HUES48 (cell line): ENCODE measurements around the gene GRN.

ENCODE experiments used
- H3K27ac ChIP-seq: one replicate; pipeline ENCODE4 v1.7.0; 2013; ENCODE audit warnings: low read depth, low read length, inconsistent platforms
- H3K27me3 ChIP-seq: 2 replicates; pipeline ENCODE4 v1.6.1; 2013; ENCODE audit warnings: mild to moderate bottlenecking, low read length; ENCODE audit not compliant: control insufficient read depth, insufficient read depth
- H3K36me3 ChIP-seq: 2 replicates; pipeline ENCODE4 v1.6.1; 2013; ENCODE audit warnings: low read length; ENCODE audit not compliant: control insufficient read depth, insufficient read depth
- H3K4me1 ChIP-seq: 2 replicates; pipeline ENCODE4 v1.6.1; 2013; ENCODE audit warnings: mild to moderate bottlenecking, low read length; ENCODE audit not compliant: control insufficient read depth, insufficient read depth
- H3K4me3 ChIP-seq: 2 replicates; pipeline ENCODE4 v1.5.1; 2013; ENCODE audit warnings: mild to moderate bottlenecking, low read depth, low read length
- H3K9ac ChIP-seq: 2 replicates; pipeline ENCODE4 v1.6.1; 2013; ENCODE audit warnings: mild to moderate bottlenecking, low read depth, low read length, moderate library complexity
- H3K9me3 ChIP-seq: 2 replicates; pipeline ENCODE4 v1.6.1; 2013; ENCODE audit warnings: low read length; ENCODE audit not compliant: control insufficient read depth, insufficient read depth

The GRN gene

GRCh38 chr17:44348234-44348987 is 3.3 kb downstream of the GRN start:
- Histone ChIP-seq H3K4me1 (peaks cover 5% of the 10 kb centered on the region; the same call in 1 of the 2 replicates), H3K4me3 (no peak overlapping the region), H3K27me3 (no peaks in the 10 kb centered on the region), H3K9me3 (no peaks in the 10 kb centered on the region), H3K36me3 (peaks cover 23% of the 10 kb centered on the region), H3K9ac (no peak overlapping the region), H3K27ac (no peak overlapping the region)

- Histone ChIP-seq H3K27me3 (no peaks in the 10 kb centered on the region), H3K4me3 (no peak overlapping the region), H3K4me1 (peaks cover 5% of the 10 kb centered on the region; the same call in 1 of the 2 replicates), H3K27ac (no peak overlapping the region), H3K9me3 (no peaks in the 10 kb centered on the region), H3K9ac (no peak overlapping the region), H3K36me3 (peaks cover 23% of the 10 kb centered on the region)
Observed at GRCh38 chr17:44348988-44349364, 3.9 kb downstream of the GRN start.

GRCh38 chr17:44349553-44350070 is 4.5 kb downstream of the GRN start:
- Histone ChIP-seq H3K4me3 (no peak overlapping the region), H3K36me3 (peaks cover 23% of the 10 kb centered on the region), H3K27me3 (no peaks in the 10 kb centered on the region)

GRCh38 chr17:44350733-44351226 is 5.7 kb downstream of the GRN start:
- peaks cover 5% of the 10 kb centered on the region; the same call in 1 of the 2 replicates for H3K4me1 ChIP-seq
- no peak overlapping the region for H3K4me3 ChIP-seq
- peaks cover 23% of the 10 kb centered on the region for H3K36me3 ChIP-seq
- no peak overlapping the region for H3K27ac ChIP-seq
- no peak overlapping the region for H3K9ac ChIP-seq
- no peaks in the 10 kb centered on the region for H3K9me3 ChIP-seq
- no peaks in the 10 kb centered on the region for H3K27me3 ChIP-seq

More at GRCh38 chr17:44349553-44350070, 4.5 kb downstream of the GRN start:
- H3K27ac ChIP-seq: no peak overlapping the region
- H3K9me3 ChIP-seq: no peaks in the 10 kb centered on the region
- H3K4me1 ChIP-seq: peaks cover 5% of the 10 kb centered on the region; the same call in 1 of the 2 replicates
- H3K9ac ChIP-seq: no peak overlapping the region

GRCh38 chr17:44351464-44351863 is 6.4 kb downstream of the GRN start:
- no peak overlapping the region for H3K27ac ChIP-seq
- H3K4me1 ChIP-seq: no peaks in the 10 kb centered on the region
- H3K36me3 ChIP-seq: peaks cover 23% of the 10 kb centered on the region
- no peak overlapping the region for H3K4me3 ChIP-seq
- no peak overlapping the region for H3K9ac ChIP-seq
- H3K9me3 ChIP-seq: no peaks in the 10 kb centered on the region
- no peaks in the 10 kb centered on the region for H3K27me3 ChIP-seq

- no peak overlapping the region for H3K9ac ChIP-seq
- H3K4me3 ChIP-seq: no peak overlapping the region
- no peaks in the 10 kb centered on the region for H3K4me1 ChIP-seq
- no peaks in the 10 kb centered on the region for H3K27me3 ChIP-seq
- H3K27ac ChIP-seq: no peak overlapping the region
- peaks cover 23% of the 10 kb centered on the region for H3K36me3 ChIP-seq
- H3K9me3 ChIP-seq: no peaks in the 10 kb centered on the region
Observed at GRCh38 chr17:44351961-44352827, 7.1 kb downstream of the GRN start.

- Histone ChIP-seq H3K9ac (no peak overlapping the region), H3K27me3 (no peaks in the 10 kb centered on the region), H3K4me3 (peak overlapping the region; percentile 61; the same call in 1 of the 2 replicates), H3K36me3 (peaks cover 23% of the 10 kb centered on the region), H3K4me1 (no peaks in the 10 kb centered on the region), H3K9me3 (no peaks in the 10 kb centered on the region), H3K27ac (no peak overlapping the region)
Observed at GRCh38 chr17:44352828-44353671, 7.9 kb downstream of the GRN start.

GRCh38 chr17:44353672-44354331 is 8.7 kb downstream of the GRN start:
- peaks cover 23% of the 10 kb centered on the region for H3K36me3 ChIP-seq
- H3K27ac ChIP-seq: no peak overlapping the region
- H3K27me3 ChIP-seq: no peaks in the 10 kb centered on the region
- no peaks in the 10 kb centered on the region for H3K9me3 ChIP-seq
- peak overlapping the region; percentile 61 for H3K4me3 ChIP-seq
- no peaks in the 10 kb centered on the region for H3K4me1 ChIP-seq
- no peak overlapping the region for H3K9ac ChIP-seq

GRCh38 chr17:44354582-44355561 is 9.8 kb downstream of the GRN start:
- Histone ChIP-seq H3K27me3 (no peaks in the 10 kb centered on the region), H3K36me3 (peaks cover 28% of the 10 kb centered on the region), H3K4me1 (no peaks in the 10 kb centered on the region), H3K27ac (no peak overlapping the region), H3K4me3 (peak overlapping the region; percentile 61; the same call in 1 of the 2 replicates), H3K9ac (no peak overlapping the region), H3K9me3 (no peaks in the 10 kb centered on the region)
